Activated CD8-positive, alpha-beta memory T cell treated with anti-CD3 and anti-CD28 coated beads, Interleukin-2, amount 50 U/mL, for 1 hour (primary cell): ENCODE data around the gene CRPPA.
A peak's percentile ranks its signal among the peaks of the same experiment; 100 is the strongest.
"Not testable (repeated sequence)": the region's sequence is repeated elsewhere in the genome, so short reads cannot be mapped to it uniquely, and the experiment has no call there.

ENCODE experiments used
- DNase-seq: peaks from one replicate; pipeline ENCODE4 v3.0.0-alpha.2; 2020; ENCODE audit errors: extremely low read depth

Gene CRPPA

GRCh38 chr7:16421333-16422102, at the start of gene CRPPA:
Gene CRPPA, minus strand, starts transcription at chr7:16421538. Its CDS starts 216 bp downstream, at chr7:16421322.
- peak; percentile 2 for DNase-seq

GRCh38 chr7:16465469-16466361, 44.4 kb upstream of the CRPPA start, which contains the start of gene SOSTDC1:
Gene SOSTDC1, minus strand, starts transcription at chr7:16465738. Its CDS starts 70 bp downstream, at chr7:16465668.
- DNase-seq: no peak

GRCh38 chr7:16463949-16464715, 42.8 kb upstream of the CRPPA start:
- no peak for DNase-seq

- no peak for DNase-seq
Observed at GRCh38 chr7:16463520-16463919, 42.2 kb upstream of the CRPPA start.

GRCh38 chr7:16462431-16462889, 41.1 kb upstream of the CRPPA start:
- DNase-seq: no peak

GRCh38 chr7:16460789-16461493, 39.6 kb upstream of the CRPPA start:
- DNase-seq: no peak

GRCh38 chr7:16456303-16456702, 35.0 kb upstream of the CRPPA start:
- DNase-seq: not testable (repeated sequence)

GRCh38 chr7:16455591-16455990, 34.3 kb upstream of the CRPPA start:
- no peak for DNase-seq

- DNase-seq: no peak
Observed at GRCh38 chr7:16450366-16450765, 29.0 kb upstream of the CRPPA start.

- DNase-seq: no peak
Observed at GRCh38 chr7:16447876-16448275, 26.5 kb upstream of the CRPPA start.

GRCh38 chr7:16446508-16446907, 25.2 kb upstream of the CRPPA start:
- no peak for DNase-seq

- DNase-seq: not testable (repeated sequence)
Observed at GRCh38 chr7:16443871-16444270, 22.5 kb upstream of the CRPPA start.

- no peak for DNase-seq
Observed at GRCh38 chr7:16438988-16439387, 17.6 kb upstream of the CRPPA start.

GRCh38 chr7:16436306-16436705, 15.0 kb upstream of the CRPPA start:
- DNase-seq: no peak

- DNase-seq: no peak
Observed at GRCh38 chr7:16433568-16434122, 12.3 kb upstream of the CRPPA start.

- no peak for DNase-seq
Observed at GRCh38 chr7:16432425-16432731, 11.0 kb upstream of the CRPPA start.

GRCh38 chr7:16431646-16432424, 10.5 kb upstream of the CRPPA start:
- DNase-seq: peak; percentile 8

- DNase-seq: no peak
Observed at GRCh38 chr7:16430133-16430532, 8.8 kb upstream of the CRPPA start.

- no peak for DNase-seq
Observed at GRCh38 chr7:16428672-16429071, 7.3 kb upstream of the CRPPA start.

- DNase-seq: no peak
Observed at GRCh38 chr7:16428182-16428581, 6.8 kb upstream of the CRPPA start.
